GM20000 (cell line): ENCODE data around the gene ARHGEF19.
"Not testable (repeated sequence)": the region's sequence is repeated elsewhere in the genome, so short reads cannot be mapped to it uniquely, and the experiment has no call there.

Experiments
- DNase-seq: peaks from one replicate; pipeline ENCODE4 v3.0.0; 2012; ENCODE audit warnings: low spot score
- TF ChIP-seq, protein P1 (sequence below): IDR thresholded peaks from 2 replicates; pipeline ENCODE4 v1.5.1; 2012; ENCODE audit warnings: mild to moderate bottlenecking, control low read depth; ENCODE audit errors: extremely low read depth, missing control alignments

The ARHGEF19 gene

DNA sequence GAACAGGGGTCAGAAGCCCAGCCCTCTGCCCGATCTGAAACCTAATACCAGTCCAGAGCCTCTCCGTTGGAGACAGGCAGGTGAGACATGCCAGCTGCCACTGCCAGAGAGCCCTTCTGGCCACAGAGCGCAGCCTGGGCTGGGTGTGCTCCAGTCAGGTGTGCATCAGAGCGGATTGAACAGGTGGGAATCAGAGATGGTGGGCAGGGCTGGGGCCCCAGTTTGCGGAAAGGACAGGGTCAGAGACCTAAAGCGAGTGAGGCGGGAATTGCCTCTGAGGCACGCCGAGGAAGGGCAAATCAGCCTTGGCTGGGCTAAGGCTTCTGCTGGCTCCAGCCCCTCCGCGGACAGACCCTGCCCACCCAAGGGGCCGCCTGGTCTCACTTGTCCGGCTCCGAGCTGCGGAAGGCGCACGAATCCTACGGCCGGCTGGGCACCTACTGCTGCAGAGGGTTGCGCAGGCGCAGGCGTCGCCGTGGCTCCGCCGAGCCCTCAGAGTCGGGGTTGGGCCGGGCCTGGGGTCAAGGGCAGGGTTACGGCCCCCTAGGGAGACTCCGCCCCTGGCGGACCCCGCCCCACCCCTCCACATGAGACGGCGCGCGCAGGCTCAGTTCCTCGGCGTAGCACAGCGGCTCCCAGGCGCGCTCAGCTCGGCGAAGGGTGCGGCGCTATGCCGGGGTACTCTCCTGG, 14.2 kb upstream of the ARHGEF19 start:
- no peak for DNase-seq

DNA sequence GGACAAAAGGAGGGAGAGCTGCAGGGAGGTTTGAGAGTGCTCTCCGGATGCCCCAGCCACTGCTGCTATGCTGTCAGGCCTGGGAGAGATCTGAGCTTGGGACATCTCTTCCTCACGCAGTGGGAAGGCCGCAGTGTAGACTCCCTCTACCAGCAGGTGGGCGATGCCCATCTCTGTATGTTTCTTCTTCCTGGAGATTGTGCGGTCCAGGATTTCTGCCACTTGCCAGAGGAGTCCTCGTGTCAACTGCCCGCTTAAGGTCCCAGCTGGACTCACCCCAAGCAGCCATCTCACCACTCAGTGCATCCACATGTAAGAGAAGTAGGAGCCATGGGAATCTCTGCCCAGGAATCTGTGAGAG, 13.7 kb upstream of the ARHGEF19 start:
- DNase-seq: no peak
- TF ChIP-seq, protein P1, sequence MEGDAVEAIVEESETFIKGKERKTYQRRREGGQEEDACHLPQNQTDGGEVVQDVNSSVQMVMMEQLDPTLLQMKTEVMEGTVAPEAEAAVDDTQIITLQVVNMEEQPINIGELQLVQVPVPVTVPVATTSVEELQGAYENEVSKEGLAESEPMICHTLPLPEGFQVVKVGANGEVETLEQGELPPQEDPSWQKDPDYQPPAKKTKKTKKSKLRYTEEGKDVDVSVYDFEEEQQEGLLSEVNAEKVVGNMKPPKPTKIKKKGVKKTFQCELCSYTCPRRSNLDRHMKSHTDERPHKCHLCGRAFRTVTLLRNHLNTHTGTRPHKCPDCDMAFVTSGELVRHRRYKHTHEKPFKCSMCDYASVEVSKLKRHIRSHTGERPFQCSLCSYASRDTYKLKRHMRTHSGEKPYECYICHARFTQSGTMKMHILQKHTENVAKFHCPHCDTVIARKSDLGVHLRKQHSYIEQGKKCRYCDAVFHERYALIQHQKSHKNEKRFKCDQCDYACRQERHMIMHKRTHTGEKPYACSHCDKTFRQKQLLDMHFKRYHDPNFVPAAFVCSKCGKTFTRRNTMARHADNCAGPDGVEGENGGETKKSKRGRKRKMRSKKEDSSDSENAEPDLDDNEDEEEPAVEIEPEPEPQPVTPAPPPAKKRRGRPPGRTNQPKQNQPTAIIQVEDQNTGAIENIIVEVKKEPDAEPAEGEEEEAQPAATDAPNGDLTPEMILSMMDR: no peak

More for the DNA sequence above, 14.2 kb upstream of the ARHGEF19 start:
- TF ChIP-seq, protein P1: no peak

DNA sequence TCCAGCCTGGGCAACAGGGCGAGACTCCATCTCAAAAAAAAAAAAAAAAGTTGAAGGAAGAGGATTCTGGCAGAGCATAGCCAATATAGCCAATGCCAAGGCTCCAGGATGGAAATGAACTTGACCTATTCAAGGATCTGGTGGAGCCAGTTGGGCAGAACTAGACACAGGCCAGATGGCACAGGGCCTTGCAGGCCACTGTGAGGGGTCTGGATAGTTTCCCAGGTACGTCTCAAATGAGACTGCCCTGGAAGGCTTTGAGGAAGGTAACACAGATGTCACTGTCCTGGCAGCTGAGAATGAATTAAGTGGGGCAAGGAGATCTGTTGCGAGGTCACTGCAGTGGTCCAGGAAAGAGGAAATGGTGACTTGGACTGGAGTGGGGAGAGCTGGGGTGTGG, 12.0 kb upstream of the ARHGEF19 start:
- DNase-seq: no peak
- TF ChIP-seq, protein P1: no peak

DNA sequence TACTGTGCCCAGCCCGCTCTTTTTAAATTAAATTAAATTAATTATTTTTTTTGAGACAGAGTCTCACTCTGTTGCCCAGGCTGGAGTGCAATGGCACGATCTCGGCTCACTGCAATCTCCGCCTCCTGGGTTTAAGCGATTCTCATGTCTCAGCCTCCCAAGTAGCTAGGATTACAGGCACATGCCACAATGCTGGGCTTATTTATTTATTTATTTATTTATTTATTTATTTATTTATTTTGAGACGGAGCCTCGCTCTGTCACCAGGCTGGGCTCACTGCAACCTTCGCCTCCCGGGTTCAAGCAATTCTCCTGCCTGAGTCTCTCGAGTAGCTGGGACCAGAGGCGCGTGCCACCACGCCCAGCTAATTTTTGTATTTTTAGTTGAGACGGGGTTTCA, 10.3 kb upstream of the ARHGEF19 start:
- not testable (repeated sequence) for DNase-seq

DNA sequence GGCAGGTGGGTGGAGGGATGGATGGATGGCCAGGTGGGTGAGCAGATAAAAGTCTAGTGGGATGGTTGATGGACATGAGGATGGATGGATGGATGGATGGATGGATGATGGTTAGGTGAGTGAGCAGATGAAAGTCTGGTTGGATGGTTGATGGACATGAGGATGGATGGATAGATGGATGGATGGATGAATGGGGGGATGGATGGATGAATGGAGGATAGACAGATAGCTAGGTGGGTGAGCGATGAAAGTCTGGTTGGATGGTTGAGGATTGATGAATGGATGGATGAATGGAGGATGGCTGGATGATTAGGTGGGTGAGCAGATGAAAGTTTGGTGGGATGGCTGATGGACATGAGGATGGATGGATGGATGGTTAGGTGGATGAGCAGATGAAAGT, 9.0 kb upstream of the ARHGEF19 start:
- DNase-seq: no peak
- TF ChIP-seq, protein P1: no peak

DNA sequence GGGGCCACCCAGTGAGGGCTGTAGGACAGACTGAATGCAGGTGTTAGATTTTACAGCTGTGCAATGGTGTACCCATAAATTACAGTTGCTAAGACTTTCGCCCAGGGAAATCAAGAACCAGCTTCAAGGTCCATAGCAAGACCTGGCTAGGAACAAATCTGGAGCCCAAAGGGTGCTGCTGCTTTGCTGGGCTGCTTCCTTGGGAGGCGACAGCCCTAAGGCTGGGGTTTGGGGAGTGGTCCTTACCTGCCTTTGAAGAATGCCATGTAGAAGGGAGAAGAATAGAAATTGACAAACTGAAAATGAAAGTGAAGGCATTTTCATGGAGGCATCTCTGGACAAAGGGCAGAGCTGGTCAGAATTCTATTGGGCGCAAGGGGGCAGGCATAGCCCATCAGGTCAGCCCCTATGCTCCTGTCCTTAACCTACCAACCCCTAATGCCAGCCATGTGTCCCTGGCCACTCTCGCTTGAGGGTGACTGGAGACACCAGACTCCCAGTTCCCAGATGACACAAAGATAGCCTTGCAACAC, 7.6 kb upstream of the ARHGEF19 start:
- DNase-seq: no peak
- TF ChIP-seq, protein P1: no peak

DNA sequence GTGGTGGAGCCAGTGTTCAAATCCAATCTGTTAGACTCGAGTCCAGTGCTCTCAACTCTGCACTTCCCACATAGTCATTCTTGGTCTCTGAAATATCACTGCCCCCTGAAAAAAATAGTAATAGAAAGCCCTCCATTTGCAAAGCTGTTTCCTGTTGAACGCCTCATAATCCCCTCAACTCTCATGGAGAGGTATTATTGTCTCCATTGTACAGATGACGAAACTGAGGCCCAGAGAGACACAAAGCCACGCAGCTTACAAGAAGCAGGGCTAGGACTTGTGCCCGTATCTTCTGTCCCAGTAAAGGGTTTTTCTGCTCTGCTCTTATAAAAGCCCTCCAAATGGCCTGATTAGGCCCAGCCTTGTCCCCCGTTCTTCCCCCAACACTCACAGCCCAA, 6.2 kb upstream of the ARHGEF19 start:
- TF ChIP-seq, protein P1: no peak
- DNase-seq: no peak
